Measurements from ENCODE around the gene SLC6A13. TPM values are rescaled to one million over a fixed set of nuclear protein-coding genes. Genes with fewer than 3 reads are reported as not detected.

SLC6A13 gene
- total RNA-seq, 1 experiment from 2014 or later: not detected

DNA sequence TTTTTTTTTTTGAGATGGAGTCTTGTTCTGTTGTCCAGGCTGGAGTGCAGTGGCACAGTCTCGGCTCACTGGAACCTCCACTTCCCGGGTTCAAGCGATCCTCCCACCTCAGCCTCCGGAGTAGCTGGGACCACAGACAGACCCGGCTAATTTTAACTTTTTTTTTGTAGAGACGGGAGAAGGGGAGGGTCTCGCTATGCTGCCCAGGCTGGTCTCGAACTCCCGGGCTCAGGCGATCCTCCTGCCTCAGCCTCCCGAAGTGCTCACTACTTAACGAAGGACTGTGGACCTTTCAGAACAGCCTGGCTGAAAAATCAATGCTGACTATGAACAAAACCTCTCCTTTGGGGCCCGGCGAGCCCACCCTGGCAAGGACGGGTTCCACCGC is 59.6 kb downstream of the SLC6A13 start:
- H3K79me2 ChIP-seq (ENCODE audit: low read length): no peaks in the 10 kb centered on the region
- H3K27ac ChIP-seq (ENCODE audit: low read length): no peak overlapping the region
- no peak overlapping the region for H2AFZ ChIP-seq (ENCODE audit: low read length)
- H3K4me2 ChIP-seq (ENCODE audit: low read depth, low read length, poor library complexity, severe bottlenecking): no peak overlapping the region
- no peaks in the 10 kb centered on the region for H3K9me3 ChIP-seq (ENCODE audit: low read length)
- no peak overlapping the region for H3K9ac ChIP-seq (ENCODE audit: low read length)
- H3K4me1 ChIP-seq (ENCODE audit: low read length): no peaks in the 10 kb centered on the region
- no peak for DNase-seq
- H3K36me3 ChIP-seq (ENCODE audit: insufficient read depth, low read length): no peaks in the 10 kb centered on the region
- H3K27me3 ChIP-seq (ENCODE audit: low read length): no peaks in the 10 kb centered on the region
- no peak overlapping the region for H3K4me3 ChIP-seq (ENCODE audit: low read length)
- no peaks in the 10 kb centered on the region for H4K20me1 ChIP-seq (ENCODE audit: insufficient read depth, low read depth, low read length)
- H3K9me2 ChIP-seq (replicated peaks; ENCODE audit: insufficient read depth, low read length): no peaks in the 10 kb centered on the region

DNA sequence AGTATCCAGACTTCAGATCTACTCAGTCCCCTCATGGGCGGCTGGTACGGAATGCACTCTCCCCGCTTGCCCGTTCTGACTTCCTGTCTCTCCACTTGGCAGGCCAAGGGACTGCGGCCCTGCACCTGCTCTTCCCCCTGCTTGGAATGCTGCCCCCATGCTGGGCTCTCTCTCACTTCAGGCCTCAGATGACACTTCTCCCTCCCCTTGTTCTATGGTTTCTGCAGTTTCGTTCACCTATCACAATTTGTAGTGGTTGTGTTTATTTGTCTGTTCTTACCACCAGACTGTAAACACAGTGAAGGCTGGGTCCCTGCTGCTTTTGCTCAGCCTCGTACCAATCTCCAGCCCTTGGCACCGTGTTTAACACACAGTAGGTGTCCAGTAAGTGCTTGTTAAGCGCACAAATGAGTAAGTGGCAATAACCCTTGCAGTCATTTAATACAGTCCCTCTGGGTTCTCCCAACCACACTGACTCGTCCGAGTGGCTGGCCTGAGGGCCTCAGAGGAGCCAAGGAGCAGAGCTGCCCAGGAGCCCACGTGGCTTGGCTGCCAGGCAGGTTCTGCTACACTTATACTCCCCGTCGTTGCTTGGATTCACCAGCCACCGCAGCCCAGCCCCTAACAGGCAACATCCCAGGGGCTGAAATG is 60.4 kb downstream of the SLC6A13 start:
- H3K4me1 ChIP-seq (ENCODE audit: low read length): no peaks in the 10 kb centered on the region
- H3K9me3 ChIP-seq (ENCODE audit: low read length): no peaks in the 10 kb centered on the region
- no peak overlapping the region for H3K4me3 ChIP-seq (ENCODE audit: low read length)
- H3K9me2 ChIP-seq (replicated peaks; ENCODE audit: insufficient read depth, low read length): no peaks in the 10 kb centered on the region
- H3K36me3 ChIP-seq (ENCODE audit: insufficient read depth, low read length): no peaks in the 10 kb centered on the region
- H3K79me2 ChIP-seq (ENCODE audit: low read length): no peaks in the 10 kb centered on the region
- no peak overlapping the region for H2AFZ ChIP-seq (ENCODE audit: low read length)
- no peak overlapping the region for H3K27ac ChIP-seq (ENCODE audit: low read length)
- no peaks in the 10 kb centered on the region for H3K27me3 ChIP-seq (ENCODE audit: low read length)
- no peak overlapping the region for H3K4me2 ChIP-seq (ENCODE audit: low read depth, low read length, poor library complexity, severe bottlenecking)
- no peak overlapping the region for H3K9ac ChIP-seq (ENCODE audit: low read length)
- H4K20me1 ChIP-seq (ENCODE audit: insufficient read depth, low read depth, low read length): no peaks in the 10 kb centered on the region
- no peak for DNase-seq

DNA sequence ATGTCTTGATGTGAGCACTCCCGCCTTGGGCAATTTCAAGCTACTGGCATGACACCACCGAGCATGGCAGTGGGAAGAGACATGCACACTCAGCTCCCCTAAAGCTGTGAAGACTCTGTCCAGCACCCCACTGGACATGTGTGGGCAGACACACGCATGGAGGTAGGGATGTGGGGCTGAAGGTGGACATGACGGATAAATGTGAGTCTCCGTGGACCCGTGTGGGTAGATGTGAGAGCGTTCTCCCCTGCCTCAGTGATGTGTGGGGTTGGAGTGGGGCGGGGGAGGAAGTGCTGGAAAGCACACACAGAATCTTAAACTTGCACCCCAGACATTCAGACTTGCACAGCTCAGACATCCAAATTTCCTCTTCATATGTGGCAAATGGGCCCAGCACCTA is 61.3 kb downstream of the SLC6A13 start:
- no peaks in the 10 kb centered on the region for H3K79me2 ChIP-seq (ENCODE audit: low read length)
- no peak overlapping the region for H3K4me3 ChIP-seq (ENCODE audit: low read length)
- H3K36me3 ChIP-seq (ENCODE audit: insufficient read depth, low read length): no peaks in the 10 kb centered on the region
- H3K9ac ChIP-seq (ENCODE audit: low read length): no peak overlapping the region
- no peaks in the 10 kb centered on the region for H3K27me3 ChIP-seq (ENCODE audit: low read length)
- no peaks in the 10 kb centered on the region for H4K20me1 ChIP-seq (ENCODE audit: insufficient read depth, low read depth, low read length)
- H2AFZ ChIP-seq (ENCODE audit: low read length): no peak overlapping the region
- no peaks in the 10 kb centered on the region for H3K4me1 ChIP-seq (ENCODE audit: low read length)
- no peaks in the 10 kb centered on the region for H3K9me2 ChIP-seq (replicated peaks; ENCODE audit: insufficient read depth, low read length)
- no peak for DNase-seq
- no peaks in the 10 kb centered on the region for H3K9me3 ChIP-seq (ENCODE audit: low read length)
- H3K27ac ChIP-seq (ENCODE audit: low read length): no peak overlapping the region
- no peak overlapping the region for H3K4me2 ChIP-seq (ENCODE audit: low read depth, low read length, poor library complexity, severe bottlenecking)

DNA sequence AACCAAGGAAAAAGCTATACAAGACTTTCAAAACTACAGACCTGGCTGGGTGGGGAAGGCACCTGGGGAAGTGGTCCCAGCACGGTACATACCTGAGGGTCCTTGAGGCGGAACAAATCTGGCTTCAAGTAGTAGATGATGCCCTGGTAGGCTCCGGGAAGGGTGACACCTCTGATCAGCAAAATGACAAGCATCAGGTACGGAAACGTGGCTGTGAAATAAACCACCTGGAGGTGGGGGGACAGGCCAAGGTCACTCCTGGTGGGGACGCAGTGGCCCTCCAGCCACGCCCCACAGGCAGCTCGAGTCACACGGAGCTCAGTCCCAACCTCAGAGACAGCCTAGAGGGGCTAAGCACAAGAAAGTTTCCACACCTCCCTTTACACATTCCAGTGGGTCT is 63.9 kb downstream of the SLC6A13 start:
- Histone ChIP-seq H3K79me2 (ENCODE audit: low read length) (no peaks in the 10 kb centered on the region), H4K20me1 (ENCODE audit: insufficient read depth, low read depth, low read length) (no peaks in the 10 kb centered on the region), H3K9me2 (replicated peaks; ENCODE audit: insufficient read depth, low read length) (no peaks in the 10 kb centered on the region), H3K9me3 (ENCODE audit: low read length) (no peaks in the 10 kb centered on the region), H3K27ac (ENCODE audit: low read length) (no peak overlapping the region), H2AFZ (ENCODE audit: low read length) (no peak overlapping the region), H3K9ac (ENCODE audit: low read length) (no peak overlapping the region), H3K4me2 (ENCODE audit: low read depth, low read length, poor library complexity, severe bottlenecking) (no peak overlapping the region), H3K36me3 (ENCODE audit: insufficient read depth, low read length) (no peaks in the 10 kb centered on the region), H3K4me1 (ENCODE audit: low read length) (no peaks in the 10 kb centered on the region), H3K27me3 (ENCODE audit: low read length) (no peaks in the 10 kb centered on the region), H3K4me3 (ENCODE audit: low read length) (no peak overlapping the region)
- no peak for DNase-seq

DNA sequence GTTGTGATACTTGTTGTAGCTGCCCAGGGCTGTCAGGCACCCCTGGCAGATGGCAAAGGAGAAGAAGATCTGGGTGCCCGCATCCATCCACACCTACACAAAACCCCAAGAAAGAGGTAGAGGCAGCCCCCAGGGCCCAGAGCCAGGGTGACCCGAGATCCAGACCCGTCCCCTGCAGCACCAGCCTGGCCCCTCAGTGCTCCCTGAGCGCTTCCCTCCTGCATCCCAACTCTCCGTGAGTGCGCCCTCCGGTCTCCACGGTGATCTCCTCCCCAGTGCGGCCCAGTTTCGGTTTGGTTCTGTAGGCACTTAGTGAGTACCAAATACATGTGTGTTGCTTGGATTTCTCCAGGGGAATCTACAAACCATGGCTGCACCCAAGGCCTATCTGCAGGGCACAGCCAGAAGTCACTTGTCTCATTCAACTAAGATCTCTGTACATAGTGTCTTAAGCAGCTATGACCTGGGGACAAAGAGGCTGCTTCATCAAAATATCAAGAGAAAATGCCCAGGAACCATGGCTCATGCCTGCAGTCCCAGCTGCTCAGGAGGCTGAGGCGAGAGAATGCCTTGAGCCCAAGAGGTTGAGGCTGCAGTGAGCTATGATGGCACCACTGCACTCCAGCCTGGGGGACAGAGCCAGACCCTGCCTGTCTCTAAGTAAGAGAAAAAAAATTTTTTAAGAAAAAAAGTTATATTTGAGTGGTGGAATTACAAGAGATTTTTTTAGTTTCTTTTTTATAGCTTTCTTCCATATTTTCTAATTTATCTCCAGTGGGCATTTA is 64.5 kb downstream of the SLC6A13 start:
- no peak for DNase-seq
- Histone ChIP-seq H3K4me2 (ENCODE audit: low read depth, low read length, poor library complexity, severe bottlenecking) (no peak overlapping the region), H2AFZ (ENCODE audit: low read length) (no peak overlapping the region), H3K9me2 (replicated peaks; ENCODE audit: insufficient read depth, low read length) (no peaks in the 10 kb centered on the region), H3K4me3 (ENCODE audit: low read length) (no peak overlapping the region), H3K79me2 (ENCODE audit: low read length) (no peaks in the 10 kb centered on the region), H3K4me1 (ENCODE audit: low read length) (no peaks in the 10 kb centered on the region), H4K20me1 (ENCODE audit: insufficient read depth, low read depth, low read length) (no peaks in the 10 kb centered on the region), H3K9me3 (ENCODE audit: low read length) (no peaks in the 10 kb centered on the region), H3K9ac (ENCODE audit: low read length) (no peak overlapping the region), H3K36me3 (ENCODE audit: insufficient read depth, low read length) (no peaks in the 10 kb centered on the region), H3K27ac (ENCODE audit: low read length) (no peak overlapping the region), H3K27me3 (ENCODE audit: low read length) (no peaks in the 10 kb centered on the region)

DNA sequence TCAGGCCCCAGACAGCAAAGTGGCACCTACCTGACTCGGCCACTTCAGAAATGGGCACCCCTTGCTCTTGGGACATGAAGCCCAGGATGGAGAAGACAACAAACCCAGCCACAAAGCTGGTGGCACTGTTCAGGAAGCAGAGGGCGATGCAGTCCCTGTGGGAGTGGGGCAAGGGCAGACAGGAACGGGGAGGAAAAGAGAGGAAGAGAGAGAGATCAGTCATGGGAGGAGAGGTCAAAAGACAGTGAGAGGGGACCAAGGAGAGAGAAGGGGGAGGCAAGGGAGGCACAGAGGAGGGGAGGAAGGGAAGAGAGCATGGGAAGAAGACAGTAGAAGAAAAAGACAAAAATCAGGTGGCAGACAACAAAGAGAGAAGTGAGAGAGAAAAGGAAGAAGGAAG is 65.3 kb downstream of the SLC6A13 start:
- no peaks in the 10 kb centered on the region for H4K20me1 ChIP-seq (ENCODE audit: insufficient read depth, low read depth, low read length)
- no peaks in the 10 kb centered on the region for H3K36me3 ChIP-seq (ENCODE audit: insufficient read depth, low read length)
- no peak for DNase-seq
- H3K27me3 ChIP-seq (ENCODE audit: low read length): no peaks in the 10 kb centered on the region
- H3K79me2 ChIP-seq (ENCODE audit: low read length): no peaks in the 10 kb centered on the region
- H3K9me3 ChIP-seq (ENCODE audit: low read length): no peaks in the 10 kb centered on the region
- no peak overlapping the region for H3K27ac ChIP-seq (ENCODE audit: low read length)
- H3K4me3 ChIP-seq (ENCODE audit: low read length): no peak overlapping the region
- H3K9ac ChIP-seq (ENCODE audit: low read length): no peak overlapping the region
- no peaks in the 10 kb centered on the region for H3K4me1 ChIP-seq (ENCODE audit: low read length)
- no peak overlapping the region for H2AFZ ChIP-seq (ENCODE audit: low read length)
- no peak overlapping the region for H3K4me2 ChIP-seq (ENCODE audit: low read depth, low read length, poor library complexity, severe bottlenecking)
- H3K9me2 ChIP-seq (replicated peaks; ENCODE audit: insufficient read depth, low read length): no peaks in the 10 kb centered on the region

DNA sequence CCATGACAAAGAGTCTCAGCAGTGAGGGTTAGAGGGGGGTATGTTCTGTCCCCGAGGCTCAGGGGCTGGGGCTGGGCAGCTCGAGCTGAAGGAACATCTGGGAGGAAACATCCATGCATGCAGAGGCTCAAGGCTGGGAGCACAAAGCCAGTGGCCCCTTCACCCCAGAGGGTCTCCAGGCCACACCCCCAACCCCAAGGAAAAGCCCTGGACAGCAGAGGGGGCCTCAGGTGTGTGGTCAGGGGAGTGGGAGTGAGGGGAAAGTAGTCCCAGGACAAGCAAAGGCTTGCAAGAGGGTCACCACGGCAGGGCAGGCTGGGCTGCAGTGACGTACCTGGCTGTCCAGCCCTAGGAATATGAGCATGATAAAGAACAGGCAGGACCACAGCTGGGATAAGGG is 66.2 kb downstream of the SLC6A13 start:
- H3K9me2 ChIP-seq (replicated peaks; ENCODE audit: insufficient read depth, low read length): no peaks in the 10 kb centered on the region
- H3K36me3 ChIP-seq (ENCODE audit: insufficient read depth, low read length): no peaks in the 10 kb centered on the region
- no peak overlapping the region for H3K9ac ChIP-seq (ENCODE audit: low read length)
- H3K79me2 ChIP-seq (ENCODE audit: low read length): no peaks in the 10 kb centered on the region
- H3K27me3 ChIP-seq (ENCODE audit: low read length): no peaks in the 10 kb centered on the region
- no peak for DNase-seq
- no peaks in the 10 kb centered on the region for H3K9me3 ChIP-seq (ENCODE audit: low read length)
- H3K4me1 ChIP-seq (ENCODE audit: low read length): no peaks in the 10 kb centered on the region
- no peaks in the 10 kb centered on the region for H4K20me1 ChIP-seq (ENCODE audit: insufficient read depth, low read depth, low read length)
- H3K4me2 ChIP-seq (ENCODE audit: low read depth, low read length, poor library complexity, severe bottlenecking): no peak overlapping the region
- no peak overlapping the region for H2AFZ ChIP-seq (ENCODE audit: low read length)
- no peak overlapping the region for H3K4me3 ChIP-seq (ENCODE audit: low read length)
- H3K27ac ChIP-seq (ENCODE audit: low read length): no peak overlapping the region

DNA sequence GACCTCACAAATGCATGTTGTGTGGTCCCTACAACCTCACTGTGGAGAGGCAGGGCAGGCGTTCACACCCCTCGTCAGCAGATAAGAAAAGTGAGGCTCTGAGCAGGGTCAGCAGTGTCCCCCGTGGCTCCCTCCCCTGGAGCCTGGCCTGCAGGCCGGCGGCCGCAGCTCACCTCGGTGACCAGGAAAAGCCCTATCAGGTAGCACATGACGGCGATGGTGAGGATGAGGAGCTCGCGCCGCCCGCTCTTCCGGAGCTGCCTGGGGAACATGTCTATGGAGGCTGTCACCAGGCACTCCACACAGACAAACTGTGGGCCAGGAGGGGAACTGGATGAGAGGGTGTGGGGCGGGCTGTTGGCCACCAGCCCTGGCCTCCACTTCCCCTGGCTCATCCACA is 66.7 kb downstream of the SLC6A13 start:
- no peak for DNase-seq
- H3K4me3 ChIP-seq (ENCODE audit: low read length): no peak overlapping the region
- no peaks in the 10 kb centered on the region for H3K27me3 ChIP-seq (ENCODE audit: low read length)
- H3K4me2 ChIP-seq (ENCODE audit: low read depth, low read length, poor library complexity, severe bottlenecking): no peak overlapping the region
- no peaks in the 10 kb centered on the region for H3K9me3 ChIP-seq (ENCODE audit: low read length)
- no peak overlapping the region for H3K27ac ChIP-seq (ENCODE audit: low read length)
- H2AFZ ChIP-seq (ENCODE audit: low read length): no peak overlapping the region
- H3K79me2 ChIP-seq (ENCODE audit: low read length): no peaks in the 10 kb centered on the region
- H3K4me1 ChIP-seq (ENCODE audit: low read length): no peaks in the 10 kb centered on the region
- no peaks in the 10 kb centered on the region for H3K9me2 ChIP-seq (replicated peaks; ENCODE audit: insufficient read depth, low read length)
- no peaks in the 10 kb centered on the region for H4K20me1 ChIP-seq (ENCODE audit: insufficient read depth, low read depth, low read length)
- no peak overlapping the region for H3K9ac ChIP-seq (ENCODE audit: low read length)
- no peaks in the 10 kb centered on the region for H3K36me3 ChIP-seq (ENCODE audit: insufficient read depth, low read length)

All from Karpas-422 (cell line).